Activated T-helper 2 cell treated with anti-CD3 and anti-CD28 coated beads, Interferon-gamma antibody, Interleukin-2, Interleukin-4, amounts not matched to agents 10 μg/mL and 5 μg/mL and 100 μg/mL, durations not matched to agents 14 hours and 24 hours and 36 hours (primary cell): ENCODE measurements around the gene SYMPK. TPM values are rescaled to one million over a fixed set of nuclear protein-coding genes. Genes with fewer than 3 reads are reported as not detected.
"Not testable (repeated sequence)": the region's sequence is repeated elsewhere in the genome, so short reads cannot be mapped to it uniquely, and the experiment has no call there.

Source experiments
- DNase-seq: peaks from one replicate; pipeline ENCODE4 v3.0.0; 2021; ENCODE audit warnings: low spot score
- H3K27ac Mint-ChIP-seq: one replicate; pipeline ENCODE4 v1.8.0; 2021; ENCODE audit warnings: mixed read lengths
- H3K27me3 Mint-ChIP-seq: one replicate; pipeline ENCODE4 v1.8.0; 2021; ENCODE audit warnings: low read depth, mixed read lengths
- H3K36me3 Mint-ChIP-seq: one replicate; pipeline ENCODE4 v1.8.0; 2021; ENCODE audit warnings: low read depth, mixed read lengths
- H3K4me1 Mint-ChIP-seq: one replicate; pipeline ENCODE4 v1.8.0; 2021; ENCODE audit warnings: low read depth, mixed read lengths
- H3K4me3 Mint-ChIP-seq: one replicate; pipeline ENCODE4 v1.8.0; 2021; ENCODE audit warnings: low read depth, mild to moderate bottlenecking, moderate library complexity, mixed read lengths
- H3K9me3 Mint-ChIP-seq: one replicate; pipeline ENCODE4 v1.8.0; 2021; ENCODE audit warnings: mixed read lengths
- intact Hi-C: fragments of 100-400 bp; cut with micrococcal nuclease; formaldehyde crosslinking; loops from one replicate; pipeline ENCODE4 v1.15.1; 2023
- total RNA-seq: library from RNA; stranded (reverse); gene quantifications from 2 replicates; pipeline ENCODE4 v1.2.3, GENCODE V29; 2022

The SYMPK gene
- total RNA-seq, 1 donor from 2014 or later: 131 TPM

DNA sequence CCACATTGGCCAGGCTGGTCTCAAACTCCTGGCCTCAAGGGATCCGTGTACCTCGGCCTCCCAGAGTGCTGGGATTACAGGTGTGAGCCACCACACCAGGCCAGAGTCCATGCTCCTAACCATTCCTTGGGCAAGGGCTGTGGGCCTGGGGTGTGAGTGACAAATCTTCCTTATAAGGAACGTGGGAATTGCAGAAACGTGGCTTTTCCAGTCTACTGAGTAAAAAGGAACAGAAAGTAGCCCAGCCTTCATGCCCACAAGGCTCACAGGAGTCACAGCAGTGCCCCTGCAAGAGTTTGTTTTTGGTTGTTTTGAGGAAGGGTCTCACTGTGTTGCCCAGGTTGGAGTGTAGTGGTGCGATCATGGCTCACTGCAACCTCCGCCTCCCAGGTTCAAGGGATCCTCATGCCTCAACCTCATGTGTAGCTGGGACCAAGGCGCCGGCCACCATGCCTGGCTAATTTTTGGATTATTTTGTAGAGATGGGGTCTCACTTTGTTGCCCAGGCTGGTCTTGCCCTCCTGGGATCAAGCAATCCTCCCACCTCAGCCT is 34.4 kb upstream of the SYMPK start:
- Mint-ChIP-seq H3K27ac (no peak overlapping the region), H3K4me3 (no peak overlapping the region), H3K4me1 (peaks cover 8% of the 10 kb centered on the region), H3K36me3 (peaks cover 31% of the 10 kb centered on the region), H3K9me3 (no peaks in the 10 kb centered on the region), H3K27me3 (no peaks in the 10 kb centered on the region)
- intact Hi-C loops: no loop called here
- no peak for DNase-seq

- H3K36me3 Mint-ChIP-seq: peaks cover 31% of the 10 kb centered on the region
- DNase-seq, H3K4me3 Mint-ChIP-seq, H3K27ac Mint-ChIP-seq, intact Hi-C loops, H3K9me3 Mint-ChIP-seq, H3K27me3 Mint-ChIP-seq, H3K4me1 Mint-ChIP-seq: not testable (repeated sequence)
These were observed 33.1 kb upstream of the SYMPK start for GRCh38 chr19:45895983-45896599.

GRCh38 chr19:45895519-45895972 is 32.6 kb upstream of the SYMPK start:
- Mint-ChIP-seq H3K4me1 (peaks cover 4% of the 10 kb centered on the region), H3K27me3 (no peaks in the 10 kb centered on the region), H3K27ac (no peak overlapping the region), H3K4me3 (no peak overlapping the region), H3K36me3 (peaks cover 27% of the 10 kb centered on the region), H3K9me3 (no peaks in the 10 kb centered on the region)
- DNase-seq: no peak
- intact Hi-C loops: no loop called here

- Mint-ChIP-seq H3K4me1 (peaks cover 6% of the 10 kb centered on the region), H3K9me3 (no peaks in the 10 kb centered on the region), H3K4me3 (no peak overlapping the region), H3K27ac (no peak overlapping the region), H3K36me3 (peaks cover 8% of the 10 kb centered on the region), H3K27me3 (no peaks in the 10 kb centered on the region)
- intact Hi-C loops: no loop called here
- no peak for DNase-seq
These were observed 27.9 kb upstream of the SYMPK start for GRCh38 chr19:45890877-45891276.

- no peak for DNase-seq
- Mint-ChIP-seq H3K9me3 (no peaks in the 10 kb centered on the region), H3K27ac (no peak overlapping the region), H3K4me1 (peaks cover 6% of the 10 kb centered on the region), H3K27me3 (no peaks in the 10 kb centered on the region), H3K36me3 (no peaks in the 10 kb centered on the region), H3K4me3 (no peak overlapping the region)
- intact Hi-C loops: no loop called here
These were observed 26.4 kb upstream of the SYMPK start for GRCh38 chr19:45889210-45889885.

DNA sequence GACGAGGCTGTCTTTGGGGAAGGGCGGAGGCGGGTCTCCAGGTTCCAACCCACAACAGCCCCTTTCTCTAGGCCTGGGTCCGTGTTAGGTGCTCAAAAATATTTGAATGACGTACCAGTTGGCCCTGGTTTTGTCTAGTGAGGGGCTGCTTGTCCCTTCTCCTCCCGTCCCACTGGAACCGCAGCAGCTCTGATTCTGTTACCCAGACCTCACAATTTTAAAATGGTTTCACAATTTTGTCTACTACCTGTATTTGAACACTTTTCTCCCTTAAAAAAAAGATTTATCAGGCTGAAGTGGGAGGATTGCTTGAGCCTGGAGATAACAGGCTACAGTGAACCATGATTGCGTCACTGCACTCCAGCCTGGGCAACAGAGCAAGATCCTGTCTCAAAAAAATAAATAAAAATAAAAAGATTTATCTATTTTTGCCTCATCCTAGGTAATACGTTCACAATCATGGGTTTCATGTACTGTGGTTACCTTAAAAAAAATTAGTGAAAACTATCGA is 24.3 kb upstream of the SYMPK start:
- no peak for DNase-seq
- intact Hi-C loops: no loop called here
- Mint-ChIP-seq H3K36me3 (peaks cover 4% of the 10 kb centered on the region), H3K9me3 (no peaks in the 10 kb centered on the region), H3K27me3 (no peaks in the 10 kb centered on the region), H3K4me3 (peak overlapping the region; percentile 88), H3K27ac (peak overlapping the region; percentile 88), H3K4me1 (peaks cover 10% of the 10 kb centered on the region)

- H3K27me3 Mint-ChIP-seq: no peaks in the 10 kb centered on the region
- intact Hi-C loops: loop anchor here (1.0 kb wide), 3 partner anchors 16 to 109 kb away; partner anchors contain the start of genes CCDC61, MYPOP and SYMPK
- H3K9me3 Mint-ChIP-seq: no peaks in the 10 kb centered on the region
- peaks cover 13% of the 10 kb centered on the region for H3K4me1 Mint-ChIP-seq
- peak; percentile 85 for DNase-seq
- H3K36me3 Mint-ChIP-seq: peaks cover 4% of the 10 kb centered on the region
- H3K4me3 Mint-ChIP-seq: peak overlapping the region; percentile 88
- H3K27ac Mint-ChIP-seq: peak overlapping the region; percentile 88
These were observed 23.7 kb upstream of the SYMPK start for GRCh38 chr19:45886427-45887199.

- intact Hi-C loops: loop anchor here (1.0 kb wide), 3 partner anchors 17 to 110 kb away; partner anchors contain the start of genes CCDC61, MYPOP and SYMPK
- Mint-ChIP-seq H3K27me3 (no peaks in the 10 kb centered on the region), H3K27ac (peak within 1 kb of the TSS; percentile 88), H3K9me3 (no peaks in the 10 kb centered on the region), H3K36me3 (peaks cover 4% of the 10 kb centered on the region), H3K4me3 (peak within 1 kb of the TSS; percentile 88), H3K4me1 (peaks cover 15% of the 10 kb centered on the region)
- peak; percentile 86 for DNase-seq
These were observed 22.8 kb upstream of the SYMPK start, which contains the start of gene IRF2BP1 for GRCh38 chr19:45885556-45886426. Gene IRF2BP1, minus strand, starts transcription at chr19:45886141. Its CDS starts 367 bp downstream, at chr19:45885774.

DNA sequence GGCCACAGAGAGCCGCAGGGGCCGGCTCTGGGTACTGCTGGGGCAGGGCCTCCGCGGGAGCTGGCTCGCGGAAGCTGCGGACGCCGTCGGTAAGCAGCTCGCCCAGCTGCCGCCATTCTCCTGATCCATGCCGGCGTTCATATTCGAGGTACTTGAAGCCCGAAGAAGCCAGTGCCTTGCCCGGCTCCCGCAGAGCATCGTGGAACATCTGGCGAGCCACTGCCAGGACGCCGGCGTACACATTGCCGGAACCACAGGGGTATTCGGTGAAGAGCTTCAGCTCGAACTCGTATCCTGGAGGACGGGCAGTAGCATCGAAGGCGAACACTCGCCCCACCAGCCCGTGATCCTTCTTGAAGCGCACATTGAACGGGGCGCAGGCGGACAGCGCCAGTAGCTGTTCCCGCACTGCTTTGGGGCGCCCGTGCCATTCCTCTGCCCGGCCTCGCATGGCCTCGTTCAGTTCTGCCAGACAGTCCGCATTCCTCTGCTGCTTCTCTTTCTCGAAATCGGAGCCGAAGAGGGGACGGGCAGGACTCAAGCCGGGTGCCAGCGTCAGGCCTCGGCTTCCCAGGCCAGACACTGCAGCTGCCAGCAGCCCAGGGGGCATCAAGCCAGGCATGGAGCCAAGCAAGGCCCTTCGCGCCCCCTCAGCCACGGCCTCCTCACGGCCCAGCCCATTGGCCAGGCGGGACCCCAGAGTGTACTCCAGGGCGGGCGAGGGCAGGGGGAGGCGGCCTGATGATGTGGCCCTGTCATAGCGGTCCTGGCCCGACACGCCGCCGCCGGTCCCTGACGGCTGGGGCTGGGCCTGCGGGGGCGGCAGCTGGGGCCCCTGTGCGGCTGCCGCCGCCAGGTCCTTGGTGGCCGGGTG is 22.0 kb upstream of the SYMPK start:
- H3K4me3 Mint-ChIP-seq: peak overlapping the region; percentile 63
- peaks cover 15% of the 10 kb centered on the region for H3K4me1 Mint-ChIP-seq
- intact Hi-C loops: no loop called here
- H3K9me3 Mint-ChIP-seq: no peaks in the 10 kb centered on the region
- no peak for DNase-seq
- no peaks in the 10 kb centered on the region for H3K27me3 Mint-ChIP-seq
- no peak overlapping the region for H3K27ac Mint-ChIP-seq
- peaks cover 4% of the 10 kb centered on the region for H3K36me3 Mint-ChIP-seq

GRCh38 chr19:45883881-45884681 is 21.1 kb upstream of the SYMPK start:
- H3K36me3 Mint-ChIP-seq: peaks cover 4% of the 10 kb centered on the region
- intact Hi-C loops: loop anchor here (1.0 kb wide), 1 partner anchor 67 kb away; no protein-coding TSS in a partner anchor
- no peaks in the 10 kb centered on the region for H3K9me3 Mint-ChIP-seq
- no peak for DNase-seq
- peaks cover 15% of the 10 kb centered on the region for H3K4me1 Mint-ChIP-seq
- peak overlapping the region; percentile 66 for H3K4me3 Mint-ChIP-seq
- no peak overlapping the region for H3K27ac Mint-ChIP-seq
- H3K27me3 Mint-ChIP-seq: no peaks in the 10 kb centered on the region
